ENCODE results near the gene ROCK1.
A peak's percentile ranks its signal among the peaks of the same experiment; 100 is the strongest.
"Not testable (repeated sequence)": the region's sequence is repeated elsewhere in the genome, so short reads cannot be mapped to it uniquely, and the experiment has no call there.

ROCK1 gene

GRCh38 chr18:21054252-21054821 is 57.3 kb downstream of the ROCK1 start:
- no peak overlapping the region for H3K9ac ChIP-seq
- H3K4me3 ChIP-seq = no peak overlapping the region
- H3K36me3 ChIP-seq = peaks cover 4 to 43% (median 14%) of the 10 kb centered on the region in 11 experiments; a peak in 19 of 22 replicates
- H3K4me2 ChIP-seq = peak overlapping the region in 4 of 11 experiments; percentile 3 to 69 (median 54); a peak in 6 of 22 replicates
- peaks cover 0 to 80% (median 11%) of the 10 kb centered on the region in 10 experiments; a peak in 12 of 20 replicates for H3K4me1 ChIP-seq
- H4K20me1 ChIP-seq = peaks cover 54 to 98% (median 82%) of the 10 kb centered on the region in 11 experiments
- H3K9me3 ChIP-seq (replicated peaks in 1 of 11) = no peaks in the 10 kb centered on the region
- peak overlapping the region in 3 of 11 experiments; percentile 8 to 32 (median 12); a peak in 3 of 22 replicates for H3K27ac ChIP-seq
- no peaks in the 10 kb centered on the region for H3K27me3 ChIP-seq
- no peak for TF ChIP-seq Cebpa-rat (IDR thresholded peaks at IDR 0.05)

- peaks cover 9 to 42% (median 15%) of the 10 kb centered on the region in 11 experiments; a peak in 21 of 22 replicates for H3K36me3 ChIP-seq
- H3K27ac ChIP-seq = no peak overlapping the region
- no peak for TF ChIP-seq Cebpa-rat (IDR thresholded peaks at IDR 0.05)
- H3K9me3 ChIP-seq (replicated peaks in 1 of 11) = no peaks in the 10 kb centered on the region
- peaks cover 59 to 97% (median 81%) of the 10 kb centered on the region in 11 experiments for H4K20me1 ChIP-seq
- H3K9ac ChIP-seq = no peak overlapping the region
- H3K4me2 ChIP-seq = no peak overlapping the region
- H3K4me3 ChIP-seq = no peak overlapping the region
- H3K27me3 ChIP-seq = no peaks in the 10 kb centered on the region
- H3K4me1 ChIP-seq = peaks cover 0 to 80% (median 12%) of the 10 kb centered on the region in 10 experiments; a peak in 12 of 20 replicates
Observed at GRCh38 chr18:21053127-21053526, 58.5 kb downstream of the ROCK1 start.

GRCh38 chr18:21052385-21052784 is 59.2 kb downstream of the ROCK1 start:
- H4K20me1 ChIP-seq = peaks cover 65 to 98% (median 82%) of the 10 kb centered on the region in 11 experiments
- peaks cover 0 to 76% (median 12%) of the 10 kb centered on the region in 10 experiments; a peak in 12 of 20 replicates for H3K4me1 ChIP-seq
- H3K4me3 ChIP-seq = no peak overlapping the region
- H3K4me2 ChIP-seq = no peak overlapping the region
- no peaks in the 10 kb centered on the region for H3K27me3 ChIP-seq
- TF ChIP-seq Cebpa-rat (IDR thresholded peaks at IDR 0.05) = no peak
- peaks cover 16 to 48% (median 23%) of the 10 kb centered on the region in 11 experiments; a peak in 21 of 22 replicates for H3K36me3 ChIP-seq
- H3K27ac ChIP-seq = no peak overlapping the region
- no peaks in the 10 kb centered on the region for H3K9me3 ChIP-seq (replicated peaks in 1 of 11)
- H3K9ac ChIP-seq = no peak overlapping the region

GRCh38 chr18:21051620-21052019 is 60.0 kb downstream of the ROCK1 start:
- H3K4me2 ChIP-seq = no peak overlapping the region
- no peak for TF ChIP-seq Cebpa-rat (IDR thresholded peaks at IDR 0.05)
- H4K20me1 ChIP-seq = peaks cover 67 to 98% (median 83%) of the 10 kb centered on the region in 11 experiments
- H3K9me3 ChIP-seq (replicated peaks in 1 of 11) = no peaks in the 10 kb centered on the region
- no peak overlapping the region for H3K9ac ChIP-seq
- H3K27me3 ChIP-seq = no peaks in the 10 kb centered on the region
- H3K27ac ChIP-seq = no peak overlapping the region
- peaks cover 0 to 69% (median 12%) of the 10 kb centered on the region in 10 experiments; a peak in 12 of 20 replicates for H3K4me1 ChIP-seq
- H3K4me3 ChIP-seq = no peak overlapping the region
- H3K36me3 ChIP-seq = peaks cover 23 to 56% (median 30%) of the 10 kb centered on the region in 11 experiments; a peak in 21 of 22 replicates

GRCh38 chr18:21049306-21049705 is 62.3 kb downstream of the ROCK1 start:
- H3K4me1 ChIP-seq = peaks cover 0 to 46% (median 6%) of the 10 kb centered on the region in 10 experiments; a peak in 11 of 20 replicates
- H3K9me3 ChIP-seq (replicated peaks in 1 of 11) = no peaks in the 10 kb centered on the region
- no peak overlapping the region for H3K4me3 ChIP-seq
- peaks cover 43 to 79% (median 52%) of the 10 kb centered on the region in 11 experiments for H3K36me3 ChIP-seq
- H4K20me1 ChIP-seq = peaks cover 59 to 96% (median 76%) of the 10 kb centered on the region in 11 experiments
- peak overlapping the region in 2 of 11 experiments; percentile 13 to 25; a peak in 2 of 22 replicates for H3K4me2 ChIP-seq
- no peaks in the 10 kb centered on the region for H3K27me3 ChIP-seq
- peak overlapping the region in 2 of 11 experiments; percentile 3 to 20; a peak in 1 of 22 replicates for H3K27ac ChIP-seq
- no peak overlapping the region for H3K9ac ChIP-seq
- no peak for TF ChIP-seq Cebpa-rat (IDR thresholded peaks at IDR 0.05)

- TF ChIP-seq Cebpa-rat (IDR thresholded peaks at IDR 0.05) = no peak
- H3K9me3 ChIP-seq (replicated peaks in 1 of 11) = no peaks in the 10 kb centered on the region
- no peak overlapping the region for H3K4me2 ChIP-seq
- H3K27me3 ChIP-seq = no peaks in the 10 kb centered on the region
- no peak overlapping the region for H3K9ac ChIP-seq
- H3K4me3 ChIP-seq = no peak overlapping the region
- H3K4me1 ChIP-seq = peaks cover 0 to 29% (median 6%) of the 10 kb centered on the region in 10 experiments; a peak in 11 of 20 replicates
- H3K36me3 ChIP-seq = peaks cover 39 to 82% (median 64%) of the 10 kb centered on the region in 11 experiments
- peaks cover 38 to 92% (median 54%) of the 10 kb centered on the region in 11 experiments; a peak in 21 of 22 replicates for H4K20me1 ChIP-seq
- no peak overlapping the region for H3K27ac ChIP-seq
Observed at GRCh38 chr18:21047126-21047525, 64.5 kb downstream of the ROCK1 start.

- Histone ChIP-seq H3K4me1 (no peaks in the 10 kb centered on the region), H3K4me3 (no peak overlapping the region), H3K9ac (no peak overlapping the region), H3K9me3 (replicated peaks in 1 of 11) (peaks cover 0 to 6% (median 0%) of the 10 kb centered on the region in 11 experiments; a peak in 1 of 22 replicates), H4K20me1 (peaks cover 0 to 76% (median 11%) of the 10 kb centered on the region in 11 experiments; a peak in 15 of 22 replicates), H3K36me3 (peaks cover 68 to 99% (median 93%) of the 10 kb centered on the region in 11 experiments), H3K27me3 (no peaks in the 10 kb centered on the region), H3K27ac (no peak overlapping the region), H3K4me2 (no peak overlapping the region)
- TF ChIP-seq Cebpa-rat (IDR thresholded peaks at IDR 0.05) = no peak
Observed at GRCh38 chr18:21040466-21040865, 71.1 kb downstream of the ROCK1 start.

- Histone ChIP-seq H3K4me1 (no peaks in the 10 kb centered on the region), H3K36me3 (peaks cover 80 to 100% (median 96%) of the 10 kb centered on the region in 11 experiments), H3K4me3 (no peak overlapping the region), H3K9me3 (replicated peaks in 1 of 11) (peaks cover 0 to 26% (median 18%) of the 10 kb centered on the region in 11 experiments; a peak in 20 of 22 replicates), H3K4me2 (no peak overlapping the region), H3K27me3 (no peaks in the 10 kb centered on the region), H3K9ac (no peak overlapping the region), H3K27ac (no peak overlapping the region), H4K20me1 (peaks cover 0 to 79% (median 0%) of the 10 kb centered on the region in 11 experiments; a peak in 5 of 22 replicates)
- no peak for TF ChIP-seq Cebpa-rat (IDR thresholded peaks at IDR 0.05)
Observed at GRCh38 chr18:21038201-21038600, 73.4 kb downstream of the ROCK1 start.

GRCh38 chr18:21031845-21032244 is 79.8 kb downstream of the ROCK1 start:
- Histone ChIP-seq H3K4me2 (no peak overlapping the region), H3K27ac (no peak overlapping the region), H3K9me3 (replicated peaks in 1 of 11) (peaks cover 10 to 49% (median 37%) of the 10 kb centered on the region in 11 experiments; a peak in 21 of 22 replicates), H3K9ac (no peak overlapping the region), H3K4me1 (no peaks in the 10 kb centered on the region), H3K27me3 (no peaks in the 10 kb centered on the region), H4K20me1 (peaks cover 0 to 82% (median 0%) of the 10 kb centered on the region in 11 experiments; a peak in 6 of 22 replicates), H3K4me3 (no peak overlapping the region), H3K36me3 (peaks cover 81 to 99% (median 91%) of the 10 kb centered on the region in 11 experiments)
- no peak for TF ChIP-seq Cebpa-rat (IDR thresholded peaks at IDR 0.05)

- H4K20me1 ChIP-seq = peaks cover 0 to 15% (median 0%) of the 10 kb centered on the region in 11 experiments; a peak in 2 of 22 replicates
- H3K9ac ChIP-seq; H3K4me2 ChIP-seq; H3K27me3 ChIP-seq; H3K27ac ChIP-seq; H3K4me1 ChIP-seq; H3K4me3 ChIP-seq; H3K9me3 ChIP-seq (replicated peaks in 1 of 11): not testable (repeated sequence)
- peaks cover 86 to 100% (median 97%) of the 10 kb centered on the region in 11 experiments for H3K36me3 ChIP-seq
Observed at GRCh38 chr18:21018257-21018656, 93.4 kb downstream of the ROCK1 start.

All from BLaER1 treated with 17β-estradiol and CSF1 and Interleukin-3, amounts not matched to agents 10 nM and 100 nM (cell line).